Spinal cord (tissue), 10 donors: ENCODE measurements around the gene POMT1. TPM values are rescaled to one million over a fixed set of nuclear protein-coding genes. Genes with fewer than 3 reads are reported as not detected.

Experiments
- DNase-seq, 6 donors: peaks; one replicate each; pipeline versions ENCODE4 v3.0.0 to v3.0.0-alpha.2; 2013 to 2015; ENCODE audit warnings: low spot score in 6 of 6, low read depth in 4 of 6
- H3K27ac ChIP-seq: one replicate; pipeline ENCODE4 v1.5.1; 2013; ENCODE audit warnings: low read depth, low read length, control low read depth
- H3K27me3 ChIP-seq: one replicate; pipeline ENCODE4 v1.6.1; 2013; ENCODE audit warnings: low read length; ENCODE audit not compliant: control insufficient read depth, insufficient read depth
- H3K36me3 ChIP-seq: one replicate; pipeline ENCODE4 v1.6.1; 2013; ENCODE audit warnings: low read length; ENCODE audit not compliant: control insufficient read depth, insufficient read depth
- H3K4me1 ChIP-seq: one replicate; pipeline ENCODE4 v1.6.1; 2013; ENCODE audit warnings: low read length; ENCODE audit not compliant: control insufficient read depth, insufficient read depth
- H3K4me3 ChIP-seq: one replicate; pipeline ENCODE4 v1.5.1; 2013; ENCODE audit warnings: low read depth, low read length, control low read depth
- H3K9me3 ChIP-seq: one replicate; pipeline ENCODE4 v1.6.1; 2013; ENCODE audit warnings: low read length; ENCODE audit not compliant: control insufficient read depth, insufficient read depth
- WGBS: methylation state at CpG from one replicate; pipeline ENCODE4 v1.1.5; 2013; ENCODE audit warnings: missing lambda C conversion rate; ENCODE audit not compliant: insufficient coverage; 5-methylcytosine and 5-hydroxymethylcytosine counted together
- polyA plus RNA-seq, 2 donors: library from polyadenylated mRNA; unstranded; fragments of 120-200 nt; gene quantifications; one replicate each; pipeline ENCODE4 v1.2.1, GENCODE V29; 2013; ENCODE audit not compliant: insufficient read length in 2 of 2
- small RNA-seq: library from RNA; depleted of rRNA; stranded (forward); fragments of <200 nt; gene quantifications from one replicate; pipeline ENCODE3, GENCODE V24; 2014; ENCODE audit warnings: low replicate concordance
- total RNA-seq, 2 donors: library from RNA; depleted of rRNA in 1 of 2; stranded (reverse); fragments of 120-200 nt in 1 of 2; fragments of >200 nt in 1 of 2; gene quantifications; one replicate each; pipeline versions ENCODE4 v1.2.3 to v1.2.4, GENCODE V29; 2013 to 2014
- donor health status: healthy.

POMT1 gene
- total and polyA plus RNA-seq, 4 donors: 39.2 to 92.7 (median 73.0) TPM

- no peaks in the 10 kb centered on the region for H3K9me3 ChIP-seq
- 92% methylated on average over 25 of the region's 25 CpGs for WGBS
- H3K36me3 ChIP-seq: peaks cover 15% of the 10 kb centered on the region
- no peak for DNase-seq
- H3K4me1 ChIP-seq: no peaks in the 10 kb centered on the region
- H3K27ac ChIP-seq: no peak overlapping the region
- H3K4me3 ChIP-seq: no peak overlapping the region
- peaks cover 24% of the 10 kb centered on the region for H3K27me3 ChIP-seq
Measured at GRCh38 chr9:131557855-131558548, 55.3 kb downstream of the POMT1 start.

GRCh38 chr9:131559421-131560000 lies 56.8 kb downstream of the POMT1 start:
- 20% methylated on average over 1 of the region's 1 CpG for WGBS
- no peak for DNase-seq
- Histone ChIP-seq H3K27ac (no peak overlapping the region), H3K27me3 (peaks cover 15% of the 10 kb centered on the region), H3K4me1 (no peaks in the 10 kb centered on the region), H3K4me3 (no peak overlapping the region), H3K9me3 (no peaks in the 10 kb centered on the region), H3K36me3 (peaks cover 15% of the 10 kb centered on the region)

- H3K27ac ChIP-seq: no peak overlapping the region
- H3K9me3 ChIP-seq: no peaks in the 10 kb centered on the region
- H3K4me1 ChIP-seq: no peaks in the 10 kb centered on the region
- no peak for DNase-seq
- H3K27me3 ChIP-seq: no peaks in the 10 kb centered on the region
- H3K36me3 ChIP-seq: peaks cover 11% of the 10 kb centered on the region
- WGBS: 88% methylated on average over 4 of the region's 9 CpGs
- H3K4me3 ChIP-seq: no peak overlapping the region
Measured at GRCh38 chr9:131562032-131562959, 59.6 kb downstream of the POMT1 start.

GRCh38 chr9:131565369-131565768 lies 62.7 kb downstream of the POMT1 start:
- no peak overlapping the region for H3K4me3 ChIP-seq
- no CpG with 5 or more reads among the region's 5 CpGs for WGBS
- no peaks in the 10 kb centered on the region for H3K9me3 ChIP-seq
- no peaks in the 10 kb centered on the region for H3K4me1 ChIP-seq
- no peaks in the 10 kb centered on the region for H3K27me3 ChIP-seq
- H3K27ac ChIP-seq: no peak overlapping the region
- H3K36me3 ChIP-seq: peaks cover 8% of the 10 kb centered on the region
- no peak for DNase-seq

- H3K36me3 ChIP-seq: peaks cover 12% of the 10 kb centered on the region
Measured at GRCh38 chr9:131566158-131566557, 63.4 kb downstream of the POMT1 start.

GRCh38 chr9:131567910-131568309 lies 65.2 kb downstream of the POMT1 start:
- 95% methylated on average over 8 of the region's 8 CpGs for WGBS
- Histone ChIP-seq H3K9me3 (no peaks in the 10 kb centered on the region), H3K4me3 (no peak overlapping the region)

More at GRCh38 chr9:131566158-131566557, 63.4 kb downstream of the POMT1 start:
- Histone ChIP-seq H3K9me3 (no peaks in the 10 kb centered on the region), H3K4me1 (no peaks in the 10 kb centered on the region), H3K27ac (no peak overlapping the region), H3K27me3 (no peaks in the 10 kb centered on the region), H3K4me3 (no peak overlapping the region)
- no peak for DNase-seq
- no CpG with 5 or more reads among the region's 3 CpGs for WGBS

More at GRCh38 chr9:131567910-131568309, 65.2 kb downstream of the POMT1 start:
- Histone ChIP-seq H3K27me3 (no peaks in the 10 kb centered on the region), H3K36me3 (peaks cover 21% of the 10 kb centered on the region), H3K27ac (no peak overlapping the region), H3K4me1 (no peaks in the 10 kb centered on the region)
- no peak for DNase-seq

Small RNAs within 50 kb of the gene (small RNA-seq; reads per million reads assigned to genes)
- gene SNORD62A (0.14 reads per million), gene SNORD62B (not detected)

Other genes with a start within 250 kb of the POMT1 start
- gene FAM78A, start 226.4 kb upstream of the POMT1 start, total RNA-seq: 1 to 10 TPM; 2.7 to 3.9 TPM
- 1 to 10 TPM; 5.1 to 7.4 TPM for gene FAM78A, start 226.4 kb upstream of the POMT1 start, polyA plus RNA-seq
- 1 to 10 TPM; 6.2 to 9.8 TPM for gene PLPP7, start 213.2 kb upstream of the POMT1 start, total RNA-seq
- 10 to 100 TPM; 12.8 to 15.3 TPM for gene PLPP7, start 213.2 kb upstream of the POMT1 start, polyA plus RNA-seq
- 100 to 1,000 TPM; 112 to 115 TPM for gene PRRC2B, start 108.8 kb upstream of the POMT1 start, total RNA-seq
- 100 to 1,000 TPM; 201 to 219 TPM for gene PRRC2B, start 108.8 kb upstream of the POMT1 start, polyA plus RNA-seq
- 10 to 100 TPM; 14.2 to 35.4 TPM for gene UCK1, start 28.3 kb downstream of the POMT1 start, total RNA-seq
- 10 to 100 TPM; 56.4 to 57.7 TPM for gene UCK1, start 28.3 kb downstream of the POMT1 start, polyA plus RNA-seq
- under 1 TPM in 1 of 2 donors, not detected in 1; 0.28 TPM for gene PRRT1B, start 42.6 kb downstream of the POMT1 start, total RNA-seq
- 1 to 10 TPM in 1 of 2 donors, under 1 TPM in 1; 0.19 to 1.1 TPM for gene PRRT1B, start 42.6 kb downstream of the POMT1 start, polyA plus RNA-seq
- gene RAPGEF1, start 237.2 kb downstream of the POMT1 start, total RNA-seq: 10 to 100 TPM; 39.7 to 42.5 TPM
- gene RAPGEF1, start 237.2 kb downstream of the POMT1 start, polyA plus RNA-seq: 100 to 1,000 TPM; 136 to 175 TPM